Measurements from ENCODE around the gene PCK1.
"Not testable (repeated sequence)": the region's sequence is repeated elsewhere in the genome, so short reads cannot be mapped to it uniquely, and the experiment has no call there.

PCK1 gene

GRCh38 chr20:57560554-57561355, at the start of gene PCK1:
Gene PCK1, plus strand, starts transcription at chr20:57561110. Its CDS starts 302 bp downstream, at chr20:57561412.
- TF ChIP-seq EZH2 (IDR thresholded peaks at IDR 0.05) (no peak), POLR2AphosphoS5 (IDR thresholded peaks at IDR 0.05; ENCODE audit: borderline replicate concordance, low read depth, low read length) (no peak), FOXP2 (optimal IDR thresholded peaks at IDR 0.05; ENCODE audit: control extremely low read depth, extremely low read length, insufficient read depth) (no peak)
- H3K4me3 ChIP-seq = no peak within 1 kb of the TSS
- H3K9me3 ChIP-seq (ENCODE audit: low read depth, low read length) = no peaks in the 10 kb centered on the region
- H3K27ac ChIP-seq = no peak within 1 kb of the TSS
- DNase-seq (ENCODE audit: low read depth, low spot score) = no peak
- no peak within 1 kb of the TSS for H3K9ac ChIP-seq (ENCODE audit: insufficient read length)
- H3K36me3 ChIP-seq (ENCODE audit: insufficient read depth, low read length) = no peaks in the 10 kb centered on the region

GRCh38 chr20:57511709-57512108, 49.2 kb upstream of the PCK1 start:
- H3K9ac ChIP-seq (ENCODE audit: insufficient read length); H3K36me3 ChIP-seq (ENCODE audit: insufficient read depth, low read length); H3K4me3 ChIP-seq; H3K9me3 ChIP-seq (ENCODE audit: low read depth, low read length); H3K27ac ChIP-seq; DNase-seq (ENCODE audit: low read depth, low spot score): not testable (repeated sequence)

- TF ChIP-seq POLR2AphosphoS5 (IDR thresholded peaks at IDR 0.05; ENCODE audit: borderline replicate concordance, low read depth, low read length) (no peak), EZH2 (IDR thresholded peaks at IDR 0.05) (no peak), FOXP2 (optimal IDR thresholded peaks at IDR 0.05; ENCODE audit: control extremely low read depth, extremely low read length, insufficient read depth) (no peak)
- Histone ChIP-seq H3K9me3 (ENCODE audit: low read depth, low read length) (no peaks in the 10 kb centered on the region), H3K4me3 (no peak overlapping the region), H3K36me3 (ENCODE audit: insufficient read depth, low read length) (no peaks in the 10 kb centered on the region), H3K9ac (ENCODE audit: insufficient read length) (no peak overlapping the region), H3K27ac (no peak overlapping the region)
- no peak for DNase-seq (ENCODE audit: low read depth, low spot score)
These were observed 48.5 kb upstream of the PCK1 start for GRCh38 chr20:57512432-57512831.

- H3K9me3 ChIP-seq (ENCODE audit: low read depth, low read length) = no peaks in the 10 kb centered on the region
- no peak for DNase-seq (ENCODE audit: low read depth, low spot score)
- no peak overlapping the region for H3K9ac ChIP-seq (ENCODE audit: insufficient read length)
- no peak for TF ChIP-seq EZH2 (IDR thresholded peaks at IDR 0.05)
- TF ChIP-seq FOXP2 (optimal IDR thresholded peaks at IDR 0.05; ENCODE audit: control extremely low read depth, extremely low read length, insufficient read depth) = no peak
- no peak for TF ChIP-seq POLR2AphosphoS5 (IDR thresholded peaks at IDR 0.05; ENCODE audit: borderline replicate concordance, low read depth, low read length)
- no peak overlapping the region for H3K4me3 ChIP-seq
- H3K27ac ChIP-seq = no peak overlapping the region
- no peaks in the 10 kb centered on the region for H3K36me3 ChIP-seq (ENCODE audit: insufficient read depth, low read length)
These were observed 47.7 kb upstream of the PCK1 start for GRCh38 chr20:57513199-57513598.

- peak overlapping the region; percentile 40 for H3K9ac ChIP-seq (ENCODE audit: insufficient read length)
- H3K27ac ChIP-seq = no peak overlapping the region
- no peak overlapping the region for H3K4me3 ChIP-seq
- peak; percentile 30 for DNase-seq (ENCODE audit: low read depth, low spot score)
- no peaks in the 10 kb centered on the region for H3K36me3 ChIP-seq (ENCODE audit: insufficient read depth, low read length)
- H3K9me3 ChIP-seq (ENCODE audit: low read depth, low read length) = no peaks in the 10 kb centered on the region
- TF ChIP-seq EZH2 (IDR thresholded peaks at IDR 0.05) (no peak), POLR2AphosphoS5 (IDR thresholded peaks at IDR 0.05; ENCODE audit: borderline replicate concordance, low read depth, low read length) (no peak), FOXP2 (optimal IDR thresholded peaks at IDR 0.05; ENCODE audit: control extremely low read depth, extremely low read length, insufficient read depth) (no peak)
These were observed 46.6 kb upstream of the PCK1 start for GRCh38 chr20:57514273-57514751.

GRCh38 chr20:57517904-57518303, 43.0 kb upstream of the PCK1 start:
- TF ChIP-seq POLR2AphosphoS5 (IDR thresholded peaks at IDR 0.05; ENCODE audit: borderline replicate concordance, low read depth, low read length) (no peak), EZH2 (IDR thresholded peaks at IDR 0.05) (no peak), FOXP2 (optimal IDR thresholded peaks at IDR 0.05; ENCODE audit: control extremely low read depth, extremely low read length, insufficient read depth) (no peak)
- H3K36me3 ChIP-seq (ENCODE audit: insufficient read depth, low read length) = no peaks in the 10 kb centered on the region
- no peak overlapping the region for H3K9ac ChIP-seq (ENCODE audit: insufficient read length)
- DNase-seq (ENCODE audit: low read depth, low spot score) = no peak
- H3K9me3 ChIP-seq (ENCODE audit: low read depth, low read length) = no peaks in the 10 kb centered on the region
- H3K27ac ChIP-seq = no peak overlapping the region
- H3K4me3 ChIP-seq = no peak overlapping the region

GRCh38 chr20:57522380-57523140, 38.4 kb upstream of the PCK1 start:
- H3K27ac ChIP-seq = peak overlapping the region; percentile 88
- H3K4me3 ChIP-seq = no peak overlapping the region

GRCh38 chr20:57523782-57524181, 37.1 kb upstream of the PCK1 start:
- Histone ChIP-seq H3K27ac (peak overlapping the region; percentile 88), H3K9me3 (ENCODE audit: low read depth, low read length) (no peaks in the 10 kb centered on the region), H3K9ac (ENCODE audit: insufficient read length) (peak overlapping the region; percentile 32), H3K36me3 (ENCODE audit: insufficient read depth, low read length) (no peaks in the 10 kb centered on the region), H3K4me3 (peak overlapping the region; percentile 19)
- DNase-seq (ENCODE audit: low read depth, low spot score) = no peak
- TF ChIP-seq POLR2AphosphoS5 (IDR thresholded peaks at IDR 0.05; ENCODE audit: borderline replicate concordance, low read depth, low read length) (no peak), EZH2 (IDR thresholded peaks at IDR 0.05) (no peak), FOXP2 (optimal IDR thresholded peaks at IDR 0.05; ENCODE audit: control extremely low read depth, extremely low read length, insufficient read depth) (no peak)

More at GRCh38 chr20:57522380-57523140, 38.4 kb upstream of the PCK1 start:
- DNase-seq (ENCODE audit: low read depth, low spot score) = no peak
- TF ChIP-seq FOXP2 (optimal IDR thresholded peaks at IDR 0.05; ENCODE audit: control extremely low read depth, extremely low read length, insufficient read depth) = no peak
- H3K9ac ChIP-seq (ENCODE audit: insufficient read length) = no peak overlapping the region
- H3K9me3 ChIP-seq (ENCODE audit: low read depth, low read length) = no peaks in the 10 kb centered on the region
- H3K36me3 ChIP-seq (ENCODE audit: insufficient read depth, low read length) = no peaks in the 10 kb centered on the region
